Measurements from ENCODE around the gene SCARB2. TPM values are rescaled to one million over a fixed set of nuclear protein-coding genes. Genes with fewer than 3 reads are reported as not detected.

The SCARB2 gene
- total RNA-seq, 2 donors from 2014 or later: 169 to 392 TPM

DNA sequence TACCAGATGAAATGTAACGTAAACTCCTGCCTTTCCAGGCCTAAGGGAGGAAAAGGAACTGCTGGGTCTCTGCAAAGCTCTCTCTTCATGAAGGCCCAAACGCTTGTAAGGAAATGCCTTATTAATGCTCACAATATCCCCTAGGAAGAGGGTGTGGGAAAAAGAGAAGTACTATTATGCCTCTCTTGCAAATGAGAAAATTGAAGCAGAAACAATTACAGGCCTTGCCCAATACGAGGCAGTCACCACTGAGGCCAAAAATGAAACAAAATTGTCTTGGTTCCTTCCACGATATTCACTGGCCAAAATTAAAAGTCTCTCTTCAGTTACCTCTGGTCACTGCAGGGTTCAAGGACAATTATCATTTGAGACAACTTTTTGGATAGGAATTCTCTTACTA, 3.2 kb downstream of the SCARB2 start:
- no peaks in the 10 kb centered on the region for H3K9me3 ChIP-seq
- peaks cover 26% of the 10 kb centered on the region for H3K4me1 ChIP-seq (replicated peaks)
- no peaks in the 10 kb centered on the region for H3K27me3 ChIP-seq (replicated peaks; ENCODE audit: insufficient read depth)
- peak overlapping the region; percentile 78 to 96 for H3K27ac ChIP-seq
- DNase-seq (ENCODE audit: low spot score): no peak
- intact Hi-C loops (cut with DNase I): loop anchor here (5.0 to 10.0 kb wide), 2 partner anchors 42 to 66 kb away; partner anchors contain the start of genes FAM47E and NUP54
- TF ChIP-seq, protein P1, sequence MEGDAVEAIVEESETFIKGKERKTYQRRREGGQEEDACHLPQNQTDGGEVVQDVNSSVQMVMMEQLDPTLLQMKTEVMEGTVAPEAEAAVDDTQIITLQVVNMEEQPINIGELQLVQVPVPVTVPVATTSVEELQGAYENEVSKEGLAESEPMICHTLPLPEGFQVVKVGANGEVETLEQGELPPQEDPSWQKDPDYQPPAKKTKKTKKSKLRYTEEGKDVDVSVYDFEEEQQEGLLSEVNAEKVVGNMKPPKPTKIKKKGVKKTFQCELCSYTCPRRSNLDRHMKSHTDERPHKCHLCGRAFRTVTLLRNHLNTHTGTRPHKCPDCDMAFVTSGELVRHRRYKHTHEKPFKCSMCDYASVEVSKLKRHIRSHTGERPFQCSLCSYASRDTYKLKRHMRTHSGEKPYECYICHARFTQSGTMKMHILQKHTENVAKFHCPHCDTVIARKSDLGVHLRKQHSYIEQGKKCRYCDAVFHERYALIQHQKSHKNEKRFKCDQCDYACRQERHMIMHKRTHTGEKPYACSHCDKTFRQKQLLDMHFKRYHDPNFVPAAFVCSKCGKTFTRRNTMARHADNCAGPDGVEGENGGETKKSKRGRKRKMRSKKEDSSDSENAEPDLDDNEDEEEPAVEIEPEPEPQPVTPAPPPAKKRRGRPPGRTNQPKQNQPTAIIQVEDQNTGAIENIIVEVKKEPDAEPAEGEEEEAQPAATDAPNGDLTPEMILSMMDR (IDR thresholded peaks at IDR 0.05): no peak
- TF ChIP-seq POLR2A (IDR thresholded peaks at IDR 0.05): no peak
- no peak for TF ChIP-seq POLR2AphosphoS5 (IDR thresholded peaks at IDR 0.05)
- 58% methylated on average over 4 of the region's 4 CpGs for WGBS
- H3K4me3 ChIP-seq: peak overlapping the region in 1 of 2 donors; percentile 83
- no peaks in the 10 kb centered on the region for H3K36me3 ChIP-seq

DNA sequence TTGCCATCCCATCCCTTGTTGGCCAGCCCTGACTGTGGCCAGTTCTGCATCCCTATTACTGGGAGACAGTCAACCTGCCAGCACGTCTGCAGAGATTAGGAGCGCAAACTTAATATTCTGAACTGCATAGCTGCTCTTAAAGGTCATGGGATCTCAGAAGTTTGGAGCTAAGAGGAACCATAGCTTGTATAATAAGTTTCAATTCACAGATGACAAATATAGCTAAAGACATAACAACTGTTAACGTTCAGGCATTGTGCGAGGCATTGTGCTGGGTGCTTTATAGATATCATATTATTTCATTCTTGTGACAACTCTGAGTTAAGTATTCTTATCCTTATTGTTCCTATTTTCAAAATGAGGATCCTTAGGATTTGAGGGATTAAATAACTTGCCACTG, 3.7 kb downstream of the SCARB2 start:
- 67% methylated on average over 4 of the region's 4 CpGs for WGBS
- H3K36me3 ChIP-seq: no peaks in the 10 kb centered on the region
- H3K9me3 ChIP-seq: no peaks in the 10 kb centered on the region
- TF ChIP-seq, protein P1 (IDR thresholded peaks at IDR 0.05): no peak
- no peak for TF ChIP-seq POLR2AphosphoS5 (IDR thresholded peaks at IDR 0.05)
- TF ChIP-seq POLR2A (IDR thresholded peaks at IDR 0.05): no peak
- DNase-seq (ENCODE audit: low spot score): no peak
- H3K27me3 ChIP-seq (replicated peaks; ENCODE audit: insufficient read depth): no peaks in the 10 kb centered on the region
- no peak overlapping the region for H3K4me3 ChIP-seq
- intact Hi-C loops (cut with DNase I): loop anchor here (5.0 to 10.0 kb wide), 2 partner anchors 42 to 65 kb away; partner anchors contain the start of genes FAM47E and NUP54
- H3K27ac ChIP-seq: peak overlapping the region; percentile 78 to 96
- H3K4me1 ChIP-seq (replicated peaks): peaks cover 25% of the 10 kb centered on the region

DNA sequence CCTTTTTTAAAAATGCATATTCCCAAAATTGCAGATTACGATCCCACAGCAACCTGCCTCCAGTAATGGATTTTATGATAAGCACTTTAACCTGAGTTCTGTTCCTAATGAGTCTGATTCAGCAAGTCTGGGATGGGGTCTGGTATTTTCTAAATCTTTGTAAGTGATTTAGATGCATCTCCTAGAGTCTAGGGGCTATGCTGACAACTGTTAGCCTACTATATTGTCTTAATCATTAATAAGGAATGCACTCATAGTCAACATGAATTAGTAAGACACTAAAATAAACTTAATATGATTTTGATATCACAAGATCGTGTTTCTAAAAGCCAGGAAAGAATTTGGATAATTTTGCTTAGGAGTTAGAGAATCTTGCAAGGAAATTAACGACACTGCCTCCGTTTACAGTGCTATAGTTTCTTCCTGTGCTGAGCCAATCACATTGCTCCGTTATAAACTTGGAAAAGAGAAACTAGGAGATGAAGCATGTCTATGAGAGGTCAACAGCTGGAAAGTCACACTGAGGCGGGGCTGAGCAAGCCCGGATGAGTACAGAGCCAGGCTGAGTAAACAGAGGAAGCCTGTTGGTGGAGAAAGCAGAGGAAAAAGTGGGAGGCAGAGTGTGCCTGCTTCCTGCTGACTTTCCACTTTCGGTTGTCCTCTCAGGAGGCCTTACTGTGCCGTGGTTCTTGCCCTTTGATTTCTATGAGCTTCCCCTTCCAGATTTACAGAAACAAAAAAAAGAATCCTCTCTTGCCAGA, 5.4 kb downstream of the SCARB2 start:
- Histone ChIP-seq H3K9me3 (no peaks in the 10 kb centered on the region), H3K36me3 (no peaks in the 10 kb centered on the region), H3K27me3 (replicated peaks; ENCODE audit: insufficient read depth) (no peaks in the 10 kb centered on the region), H3K4me1 (replicated peaks) (peaks cover 15% of the 10 kb centered on the region), H3K4me3 (no peak overlapping the region), H3K27ac (peak overlapping the region; percentile 78 to 96)
- TF ChIP-seq POLR2AphosphoS5 (IDR thresholded peaks at IDR 0.05) (peak; percentile 94), POLR2A (IDR thresholded peaks at IDR 0.05) (peak; percentile 31)
- TF ChIP-seq, protein P1 (IDR thresholded peaks at IDR 0.05): no peak
- peak; percentile 81 for DNase-seq (ENCODE audit: low spot score)
- intact Hi-C loops (cut with DNase I): no loop called here
- 14% methylated on average over 9 of the region's 9 CpGs for WGBS

DNA sequence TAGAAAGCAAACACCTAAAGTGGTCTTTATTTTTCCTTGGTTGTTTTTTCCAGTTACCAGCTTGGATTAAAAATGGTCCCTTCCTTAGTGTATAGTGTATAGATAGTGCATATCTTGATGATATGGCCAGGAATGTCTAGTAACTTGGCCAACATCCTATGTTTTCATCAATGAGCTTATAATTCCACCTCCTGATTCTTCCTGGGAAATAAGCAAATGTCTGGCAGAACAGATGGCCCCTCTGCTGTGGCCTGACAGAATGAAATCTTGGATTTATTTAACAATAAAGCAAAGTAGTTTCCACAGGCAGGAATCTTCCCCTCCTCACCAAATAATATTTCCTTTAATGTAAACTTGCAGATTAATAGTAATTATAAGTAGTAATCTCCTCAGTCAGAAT, 6.1 kb downstream of the SCARB2 start:
- H3K27me3 ChIP-seq (replicated peaks; ENCODE audit: insufficient read depth): no peaks in the 10 kb centered on the region
- intact Hi-C loops (cut with DNase I): no loop called here
- no peaks in the 10 kb centered on the region for H3K36me3 ChIP-seq
- peak overlapping the region; percentile 78 to 96 for H3K27ac ChIP-seq
- no peak for TF ChIP-seq POLR2A (IDR thresholded peaks at IDR 0.05)
- no peak for TF ChIP-seq POLR2AphosphoS5 (IDR thresholded peaks at IDR 0.05)
- TF ChIP-seq, protein P1 (IDR thresholded peaks at IDR 0.05): no peak
- no peak for DNase-seq (ENCODE audit: low spot score)
- H3K4me3 ChIP-seq: no peak overlapping the region
- no peaks in the 10 kb centered on the region for H3K9me3 ChIP-seq
- peaks cover 15% of the 10 kb centered on the region for H3K4me1 ChIP-seq (replicated peaks)
